Stimulated activated CD4-positive, alpha-beta T cell treated with anti-CD3 and anti-CD28 coated beads, Interleukin-1b, Interleukin-23, amount 100 ng/mL, for 1 hour (primary cell): Measurements from ENCODE around the gene UGT1A5.

Experiments
- DNase-seq, 2 donors: peaks; one replicate each; pipeline ENCODE4 v3.0.0-alpha.2; 2020; ENCODE audit warnings: low read depth in 2 of 2

The UGT1A5 gene

DNA sequence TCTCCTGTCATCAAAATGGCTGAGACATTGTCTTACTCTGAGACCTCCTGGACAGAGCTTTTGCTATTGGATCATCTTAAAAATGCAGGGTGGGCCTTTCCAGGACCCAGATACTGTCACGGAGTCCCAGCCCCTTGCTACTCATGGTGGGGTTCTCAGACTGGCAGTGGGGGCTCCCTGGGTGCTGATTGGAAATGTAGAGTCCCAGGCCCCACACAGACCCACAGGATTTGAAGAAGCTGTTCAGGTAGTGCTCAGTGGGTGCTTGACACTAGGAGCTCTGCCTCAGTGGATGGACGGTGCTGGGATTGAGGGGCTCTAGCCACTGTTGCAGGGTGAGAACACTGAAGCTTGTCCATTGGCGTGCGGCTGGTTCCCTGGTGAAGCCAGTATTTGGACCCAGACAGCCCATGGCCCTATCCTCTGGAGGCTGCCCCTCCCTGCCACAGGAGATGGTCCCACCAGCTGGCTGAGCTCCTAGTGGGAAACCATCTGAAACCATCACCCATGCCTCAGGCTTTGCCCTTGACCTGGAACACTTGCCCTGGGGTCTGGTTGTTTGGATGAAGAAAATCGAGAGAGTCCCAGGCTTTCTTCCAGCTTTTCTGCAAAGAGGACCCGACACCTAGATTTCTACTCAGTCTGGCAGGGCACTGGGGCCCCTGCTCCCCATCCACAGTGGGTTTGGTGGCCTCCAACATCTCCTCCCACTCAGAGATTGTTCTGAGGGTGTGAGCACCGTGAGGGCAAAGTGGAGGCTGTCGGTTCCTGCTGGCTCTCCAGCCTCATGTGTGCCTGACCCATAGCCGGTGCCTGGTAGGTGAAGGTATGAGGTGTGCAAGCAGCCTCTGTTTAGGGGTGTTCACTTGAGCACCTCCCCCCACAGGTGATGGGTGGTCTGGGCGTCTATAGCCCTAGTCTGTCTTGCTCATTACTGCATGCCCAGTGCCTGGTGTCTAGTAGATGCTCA is 95.5 kb downstream of the UGT1A5 start:
- no peak for DNase-seq

DNA sequence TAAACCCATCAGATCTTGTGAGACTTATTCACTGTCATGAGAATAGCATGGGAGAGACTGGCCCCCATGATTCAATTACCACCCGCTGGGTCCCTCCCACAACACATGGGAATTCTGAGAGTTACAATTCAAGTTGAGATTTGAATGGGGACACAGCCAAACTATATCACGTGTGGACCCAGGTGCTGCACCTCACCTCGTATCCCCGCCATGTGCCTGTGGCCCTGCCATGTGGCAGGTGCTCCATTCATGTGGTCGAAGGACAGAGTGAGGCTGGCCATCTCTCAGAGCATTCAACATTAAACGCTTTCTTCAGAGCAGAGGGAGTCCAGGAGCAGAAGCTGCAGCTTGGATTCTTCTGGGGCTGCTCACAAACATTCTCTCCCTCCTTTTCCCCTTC is 97.7 kb downstream of the UGT1A5 start:
- DNase-seq = no peak

DNA sequence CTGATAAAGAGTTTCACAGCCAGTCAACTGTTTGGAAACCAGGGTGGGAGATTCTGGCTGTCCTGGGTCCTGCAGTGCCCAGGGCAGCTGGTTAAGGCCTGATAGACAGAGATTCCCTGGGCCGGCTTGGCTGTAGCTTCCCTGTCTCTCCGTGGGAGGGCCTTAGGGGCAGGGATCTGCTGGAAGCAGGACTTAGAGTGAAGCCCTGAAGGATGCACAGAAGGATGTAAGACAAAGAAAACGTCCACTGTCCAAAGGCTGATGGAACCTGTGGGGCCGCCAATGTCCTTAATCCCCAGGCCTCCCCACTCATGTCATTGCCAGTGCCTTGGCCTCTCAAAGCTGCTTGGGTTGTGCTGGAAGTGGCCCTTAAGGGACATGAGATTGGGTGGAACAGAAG is 98.4 kb downstream of the UGT1A5 start:
- no peak for DNase-seq

DNA sequence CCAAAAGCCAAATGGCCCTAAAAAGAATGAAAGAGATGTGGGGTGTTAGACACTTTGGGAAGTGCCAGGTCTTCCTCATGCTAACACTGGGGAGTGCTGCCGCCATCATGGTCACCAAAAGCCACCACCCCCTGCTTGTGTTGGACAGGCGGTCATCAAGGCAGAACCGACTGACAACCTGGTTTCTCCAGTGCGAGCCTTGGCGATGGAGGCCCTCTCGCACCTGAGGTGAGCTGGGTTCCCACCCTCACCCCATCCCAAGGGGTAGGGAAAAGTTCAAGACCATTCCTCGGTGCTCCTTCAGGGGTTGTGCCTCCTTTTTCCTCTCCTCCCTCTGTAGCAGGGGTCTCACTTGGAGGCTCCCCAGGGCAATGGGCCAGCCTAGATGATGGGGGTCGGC is 99.0 kb downstream of the UGT1A5 start:
- DNase-seq = no peak

DNA sequence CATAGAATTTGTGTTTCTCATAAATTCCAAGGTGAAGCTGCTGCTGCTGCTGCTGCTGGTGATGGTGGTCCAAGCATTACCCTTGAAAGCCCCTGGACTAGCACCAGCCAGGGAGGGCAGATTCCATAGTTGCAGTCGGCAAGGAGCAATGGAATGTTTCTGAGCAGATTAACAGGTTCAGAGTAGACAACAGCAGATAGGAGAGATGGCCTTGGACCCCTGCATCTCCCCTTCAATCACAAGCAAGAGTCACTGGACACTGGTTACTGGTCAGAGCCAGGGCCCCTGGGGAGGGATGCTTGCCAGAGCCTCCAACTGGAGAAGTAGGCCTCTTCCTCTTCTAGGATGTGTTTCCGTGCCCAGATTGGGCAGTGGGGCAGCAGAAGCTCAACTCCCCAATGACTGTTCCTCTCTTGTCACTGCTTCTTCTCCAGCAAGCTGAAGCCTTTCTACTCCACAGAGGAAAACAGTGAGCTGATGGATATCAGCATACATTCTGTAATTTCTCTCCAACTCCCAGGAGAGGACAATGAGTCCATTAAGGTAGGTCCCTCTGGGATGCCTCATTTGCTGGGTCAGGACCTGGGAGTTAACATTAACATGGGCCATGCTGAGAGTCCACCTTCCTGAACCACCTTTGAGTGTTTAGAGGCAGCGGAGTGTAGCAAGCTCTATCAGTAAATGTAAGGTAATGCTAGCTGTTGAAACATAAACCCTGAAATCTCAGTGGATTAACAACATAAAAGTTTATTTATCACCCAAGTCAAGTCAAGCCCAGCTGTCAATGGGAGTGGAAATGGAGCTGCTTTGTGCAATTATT is 100.7 kb downstream of the UGT1A5 start:
- DNase-seq = no peak

DNA sequence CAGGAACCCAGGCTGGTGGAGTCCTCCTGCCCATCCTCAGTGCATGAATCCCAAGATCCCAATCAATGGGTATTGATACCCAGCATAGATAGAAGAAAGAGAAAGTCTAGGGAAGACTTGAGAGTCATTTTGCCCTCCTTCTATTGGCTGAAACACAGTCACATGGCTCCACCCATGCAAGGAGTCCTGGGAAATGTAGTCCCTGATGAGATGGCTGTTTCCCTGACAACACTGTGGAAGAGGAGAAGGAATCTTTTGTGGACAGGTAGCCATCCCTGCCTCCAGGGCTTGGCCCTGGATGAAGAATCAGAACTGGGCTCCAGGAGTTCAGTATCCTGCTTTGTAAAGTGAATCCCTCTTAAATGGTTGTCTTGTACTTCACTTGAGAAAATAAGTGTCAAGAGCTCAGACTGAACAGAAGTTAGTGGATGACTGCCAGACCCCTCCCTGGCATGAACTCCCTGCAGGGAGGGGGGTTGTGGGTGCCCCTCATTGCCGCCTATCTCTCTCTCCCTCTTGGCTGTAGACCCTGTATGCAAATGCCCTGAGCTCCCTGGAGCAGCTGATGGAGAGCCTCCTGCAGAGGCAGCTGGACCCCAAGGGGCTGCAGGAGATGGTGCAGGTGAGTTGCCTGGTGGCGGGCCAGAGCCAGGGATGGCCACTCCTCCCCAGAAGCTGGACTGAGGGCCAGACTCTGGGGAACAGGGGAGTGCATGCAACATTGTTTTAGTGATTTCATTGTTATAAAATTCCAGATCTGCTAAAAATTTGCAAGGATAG is 101.5 kb downstream of the UGT1A5 start:
- no peak for DNase-seq

DNA sequence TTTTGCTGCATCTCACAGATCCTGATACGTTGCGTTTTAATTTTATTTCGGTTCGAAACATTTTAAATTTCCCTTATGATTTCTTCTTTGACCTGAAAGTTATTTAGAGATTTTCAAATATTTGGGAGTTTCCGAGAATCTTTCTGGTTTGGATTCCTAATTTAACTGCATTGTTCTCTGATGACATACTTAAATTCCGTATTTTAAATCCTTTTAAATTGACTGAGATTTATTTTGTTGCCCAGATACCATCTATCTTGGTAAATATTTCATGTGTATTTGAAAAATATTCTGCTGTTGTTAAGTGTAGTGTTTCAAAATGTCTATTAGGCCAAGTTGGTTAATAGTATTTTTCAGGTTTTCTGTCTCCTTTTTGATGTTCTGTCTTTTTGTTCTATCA is 103.2 kb downstream of the UGT1A5 start:
- DNase-seq = no peak

DNA sequence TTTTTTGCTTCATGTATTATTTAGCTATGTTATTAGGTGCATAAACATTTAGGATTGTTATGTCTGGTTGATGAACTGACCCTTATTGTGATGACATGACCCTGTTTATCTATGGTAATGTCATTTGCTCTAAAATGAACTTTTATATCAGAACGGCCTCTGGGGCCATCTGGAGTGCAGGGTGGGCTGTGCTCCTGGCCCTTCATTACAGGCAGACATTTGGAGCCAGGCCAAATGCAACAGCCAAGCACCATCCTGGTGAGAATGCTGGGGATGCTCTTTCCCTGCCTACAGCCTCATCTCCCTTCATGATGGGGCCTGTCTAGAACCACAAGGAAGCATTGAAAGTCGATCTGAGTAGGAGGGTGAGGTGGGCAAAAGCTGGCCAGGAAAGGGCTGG is 103.6 kb downstream of the UGT1A5 start:
- DNase-seq = no peak

DNA sequence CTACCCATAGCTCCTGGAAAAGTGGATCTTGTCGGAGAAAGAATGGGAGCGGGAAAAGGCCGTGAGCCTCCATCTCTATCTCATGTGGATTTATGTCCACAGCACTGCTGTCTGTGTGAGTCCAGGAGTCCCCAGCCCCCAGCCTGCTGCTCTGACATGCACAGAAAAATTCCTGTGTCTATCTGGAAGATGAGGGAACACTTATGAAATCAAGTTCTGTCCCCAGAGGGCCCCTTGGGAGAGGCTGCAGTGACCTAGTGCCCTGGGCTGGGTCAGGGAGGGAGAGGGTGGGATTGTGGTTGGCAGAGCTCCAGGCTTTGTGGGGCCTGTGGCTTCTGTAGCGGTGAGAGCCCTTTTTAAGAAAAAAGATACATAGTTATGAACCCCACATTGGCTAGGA is 104.1 kb downstream of the UGT1A5 start:
- DNase-seq = no peak

DNA sequence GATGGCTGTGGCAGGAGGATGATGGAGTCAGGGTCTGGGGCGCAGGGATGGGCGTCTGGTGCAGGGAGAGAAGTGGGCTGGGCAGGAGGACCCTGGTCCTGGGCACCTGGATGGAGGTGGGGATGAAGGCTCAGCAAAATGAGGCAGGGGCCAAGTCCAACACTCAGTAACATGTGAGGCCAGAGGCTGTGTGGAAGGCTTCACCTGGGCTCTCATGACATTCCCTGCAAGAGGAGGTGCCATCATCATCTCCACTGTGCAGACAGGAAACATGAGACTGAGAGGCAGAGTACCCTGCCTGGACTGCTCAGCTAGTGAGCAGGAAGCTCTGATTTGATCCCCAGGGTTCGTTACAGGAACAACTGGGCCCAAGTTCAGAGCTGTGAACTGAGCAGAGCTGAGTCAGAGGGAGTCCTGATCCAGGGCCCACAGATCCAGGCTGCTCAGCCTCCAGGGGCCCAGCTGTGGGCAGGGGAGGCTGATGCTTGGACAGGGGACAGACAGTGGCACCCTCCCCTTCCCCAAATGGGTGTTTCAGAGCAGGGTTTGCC is 104.7 kb downstream of the UGT1A5 start:
- DNase-seq = no peak

DNA sequence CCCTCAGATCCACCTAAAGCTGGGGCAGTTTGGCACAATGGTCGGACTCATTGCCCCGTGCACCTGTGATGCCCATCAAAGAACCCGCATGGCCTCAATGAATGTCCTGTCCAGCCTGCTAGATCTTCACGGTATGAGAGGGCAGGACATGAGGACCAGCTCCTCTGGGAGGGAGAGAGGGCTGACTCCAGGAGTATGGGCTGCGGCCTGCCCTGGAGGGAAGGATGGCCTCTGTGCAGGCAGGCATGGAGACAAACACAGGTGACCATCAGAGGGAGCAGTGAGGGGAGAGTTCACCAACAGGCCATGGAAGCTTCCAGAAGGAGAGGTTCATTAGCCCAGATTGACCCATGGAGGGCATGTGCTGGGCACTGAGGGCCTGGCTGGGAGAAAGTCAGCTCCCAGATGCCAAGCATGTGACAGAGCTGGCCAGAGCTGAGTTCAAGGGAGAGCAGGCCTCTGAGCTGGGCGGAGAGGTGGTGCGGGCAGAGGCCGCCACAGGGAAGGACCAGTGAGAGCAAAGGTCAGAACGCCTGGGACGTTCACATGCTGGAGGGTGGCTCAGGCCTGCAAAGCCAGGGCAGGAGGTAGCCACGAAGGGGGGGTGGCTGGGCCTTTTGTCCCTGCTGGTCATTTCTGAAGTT is 105.4 kb downstream of the UGT1A5 start:
- no peak for DNase-seq

DNA sequence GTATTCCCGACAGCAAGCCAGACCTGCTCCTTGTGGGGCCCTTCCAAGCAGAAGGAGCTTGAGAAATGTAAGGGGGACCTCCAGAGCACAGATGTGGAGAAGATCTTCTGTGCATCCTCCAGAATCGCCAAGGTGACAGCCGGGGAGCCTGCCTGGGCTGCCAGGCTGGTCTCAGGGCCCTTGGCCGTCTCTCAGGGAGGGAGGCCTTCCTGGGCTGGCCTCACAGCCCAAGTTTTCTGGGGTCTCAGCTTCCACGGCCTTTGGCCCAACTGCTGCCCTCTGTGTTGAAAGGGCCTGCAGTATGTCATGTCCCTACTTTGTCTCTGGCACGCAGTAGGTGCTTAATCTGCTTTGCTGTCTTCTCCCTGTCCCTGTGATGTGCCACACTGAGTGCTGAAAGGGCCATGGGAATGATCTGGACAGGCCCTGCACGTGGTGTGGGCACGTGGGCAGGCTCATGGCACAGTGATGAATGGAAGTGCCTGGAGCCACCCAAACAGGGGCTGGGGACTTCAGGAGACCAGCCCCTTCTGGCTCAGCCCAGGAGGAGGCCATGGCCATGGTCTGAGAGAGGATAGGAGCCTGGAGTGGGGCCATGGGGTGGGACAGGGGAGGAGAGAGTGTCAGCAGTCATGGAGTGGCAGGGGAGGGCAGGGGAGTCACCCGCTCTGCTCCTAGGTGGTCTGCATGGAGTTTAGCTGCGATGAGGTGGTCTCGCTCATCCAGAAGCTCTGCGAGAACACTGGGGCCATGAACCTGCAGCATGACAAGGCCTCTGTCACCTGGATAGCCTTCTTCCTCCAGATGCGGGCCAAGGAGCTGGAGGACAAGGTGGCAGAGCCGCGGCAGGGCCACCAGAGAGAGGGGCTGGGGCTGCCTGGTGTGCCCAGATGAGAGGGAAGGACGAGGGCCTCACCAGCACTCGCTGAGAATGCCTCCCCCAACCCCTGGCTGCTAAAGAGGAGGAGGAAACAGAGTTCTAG is 106.2 kb downstream of the UGT1A5 start:
- DNase-seq = no peak

DNA sequence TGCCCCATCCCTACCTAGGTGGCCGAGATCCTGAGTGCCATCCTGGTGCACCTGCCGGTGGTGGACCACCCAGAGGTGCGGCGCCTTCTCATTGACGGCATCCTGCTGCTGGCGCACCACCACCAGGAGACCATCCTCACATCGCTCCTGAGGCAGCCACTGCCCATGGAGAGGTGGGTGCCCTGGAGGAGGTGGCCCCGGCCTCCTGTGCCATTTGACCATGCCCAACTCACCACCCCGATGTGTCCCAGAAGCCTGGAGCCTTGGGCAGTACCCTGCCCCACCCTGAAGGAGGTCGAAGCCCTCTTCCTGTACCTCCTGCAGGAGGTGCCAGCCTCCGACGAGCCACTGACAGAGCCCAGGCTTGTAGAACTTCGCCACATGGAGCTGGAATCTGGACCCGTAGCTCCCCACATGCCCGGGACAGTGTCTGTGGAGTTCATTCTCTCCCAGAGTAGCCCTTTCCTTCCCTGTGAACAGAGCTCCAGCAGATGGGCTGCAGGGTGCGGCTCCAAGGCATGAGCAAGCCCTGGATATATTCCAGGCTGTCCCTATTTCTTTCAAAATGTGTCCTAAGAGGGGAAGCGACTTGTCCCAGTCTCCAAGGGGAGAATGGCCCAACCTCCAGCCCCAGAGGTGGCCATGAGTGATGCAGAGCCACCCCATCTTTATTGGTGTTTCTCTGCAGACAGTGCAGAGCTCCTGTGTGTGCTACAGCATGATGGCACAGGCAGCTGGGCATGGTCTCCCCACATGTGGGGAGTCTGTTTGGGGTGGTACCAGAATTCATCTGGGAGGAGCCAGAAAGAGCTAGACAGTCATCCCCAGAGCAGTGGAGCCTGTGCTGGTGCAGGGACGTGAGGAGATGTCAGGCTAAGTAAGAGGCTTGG is 107.4 kb downstream of the UGT1A5 start:
- DNase-seq = no peak

DNA sequence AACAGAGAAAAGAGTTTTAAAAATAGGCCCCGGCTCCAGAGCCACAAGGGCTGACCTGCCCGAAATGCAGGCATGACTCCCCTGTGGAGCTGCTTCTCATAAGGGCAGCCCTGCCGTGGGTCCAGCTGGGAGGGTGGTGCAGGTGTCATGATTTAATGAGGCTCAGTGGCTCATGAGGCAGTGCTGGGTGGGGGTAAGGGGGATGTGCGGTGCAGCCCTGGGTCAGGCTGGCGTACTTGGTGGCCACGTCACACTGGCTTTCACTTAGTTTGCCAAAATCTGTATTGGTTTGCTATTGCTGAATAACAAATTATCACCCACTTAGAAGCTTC is 108.0 kb downstream of the UGT1A5 start:
- DNase-seq = no peak

DNA sequence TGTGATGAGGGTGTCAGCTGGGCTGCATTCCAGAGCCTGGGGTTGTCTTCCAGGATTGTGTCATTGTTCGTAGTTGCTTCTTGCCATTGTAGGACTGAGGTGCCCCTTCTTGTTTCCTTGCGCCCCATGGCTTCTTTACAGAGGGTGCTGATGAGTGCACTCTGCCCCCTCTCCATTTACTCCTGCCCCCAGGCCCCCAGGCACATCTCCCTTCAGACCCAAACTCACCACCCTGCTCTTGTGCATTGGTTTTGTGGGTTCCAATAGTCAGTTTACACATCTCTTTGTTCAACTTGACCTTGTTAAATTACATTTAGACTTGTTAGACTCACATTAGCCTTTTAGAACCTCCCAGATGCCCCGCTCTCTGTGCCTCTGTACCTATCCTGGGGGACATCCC is 108.5 kb downstream of the UGT1A5 start:
- DNase-seq = no peak

DNA sequence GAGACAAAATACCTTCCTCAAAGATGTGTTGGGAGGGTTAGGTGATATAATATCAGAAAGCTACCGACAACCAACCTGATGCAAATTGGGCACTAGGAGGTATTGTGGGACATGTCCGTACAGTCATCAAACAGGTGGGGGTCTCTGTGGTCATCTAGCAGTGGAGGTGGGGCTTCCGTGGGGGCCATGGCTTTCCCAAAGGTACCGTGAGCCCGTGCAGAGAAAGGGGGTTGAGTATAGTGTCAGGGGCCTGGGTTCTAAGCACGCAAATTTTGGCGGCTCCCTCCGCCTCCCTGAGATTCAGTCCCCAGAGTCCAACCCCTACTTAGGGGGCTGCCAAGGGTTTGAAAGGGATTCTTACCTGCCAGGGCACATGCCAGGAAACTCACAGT is 109.0 kb downstream of the UGT1A5 start:
- no peak for DNase-seq

DNA sequence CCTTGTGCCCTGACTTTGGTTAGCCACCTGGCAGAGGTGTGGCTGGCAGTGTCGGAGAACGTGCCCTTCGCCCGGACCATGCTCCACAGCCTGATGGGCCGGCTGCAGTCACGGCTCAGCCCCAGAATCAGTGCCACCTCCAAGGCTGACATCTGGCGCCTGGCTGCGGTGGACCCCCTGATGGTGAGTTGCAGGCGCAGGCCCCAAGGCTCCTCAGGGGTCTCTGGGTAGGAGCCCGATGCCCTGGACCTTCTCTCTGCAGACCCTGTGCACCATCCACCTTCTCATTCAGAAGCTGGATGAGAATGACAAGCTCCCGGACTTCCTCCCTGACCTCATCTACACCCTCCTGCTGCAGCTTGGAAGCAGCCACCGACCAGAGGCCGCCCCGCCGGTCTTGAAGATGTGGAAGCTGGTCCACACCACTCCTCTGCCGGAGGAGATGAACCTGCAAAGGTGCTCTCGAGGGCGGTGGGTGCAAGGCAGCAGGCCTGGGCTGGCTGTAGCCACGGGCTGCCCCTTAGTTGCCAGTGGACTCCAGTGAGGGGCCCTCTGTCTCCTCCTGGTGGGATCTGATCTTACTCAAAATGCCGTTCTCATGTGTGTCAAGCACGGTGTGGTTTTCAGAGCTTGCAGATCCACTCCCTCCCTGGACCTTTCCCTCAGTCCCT is 109.5 kb downstream of the UGT1A5 start:
- DNase-seq = no peak
